ENCODE results near the gene CHI3L1.

GRCh38 chr1:203215573-203215972 lies 29.1 kb upstream of the CHI3L1 start:
- TF ChIP-seq CTCF (IDR thresholded peaks at IDR 0.05), result no peak
- TF ChIP-seq POLR2A (IDR thresholded peaks at IDR 0.05), result no peak
